Neural progenitor cell (in vitro differentiated cells): ENCODE measurements around the gene C1QTNF7.

ENCODE experiments used
- CTCF ChIP-seq: fragments of 200-600 bp; sonication (generic); IDR thresholded peaks from 2 replicates; pipeline ENCODE4 v1.5.1; 2017; ENCODE audit warnings: antibody characterized with exemption, mild to moderate bottlenecking
- EZH2 ChIP-seq: fragments of 200-600 bp; sonication (generic); IDR thresholded peaks from 2 replicates; pipeline ENCODE4 v1.6.1; 2017; ENCODE audit warnings: antibody characterized with exemption, mild to moderate bottlenecking, moderate library complexity

DNA sequence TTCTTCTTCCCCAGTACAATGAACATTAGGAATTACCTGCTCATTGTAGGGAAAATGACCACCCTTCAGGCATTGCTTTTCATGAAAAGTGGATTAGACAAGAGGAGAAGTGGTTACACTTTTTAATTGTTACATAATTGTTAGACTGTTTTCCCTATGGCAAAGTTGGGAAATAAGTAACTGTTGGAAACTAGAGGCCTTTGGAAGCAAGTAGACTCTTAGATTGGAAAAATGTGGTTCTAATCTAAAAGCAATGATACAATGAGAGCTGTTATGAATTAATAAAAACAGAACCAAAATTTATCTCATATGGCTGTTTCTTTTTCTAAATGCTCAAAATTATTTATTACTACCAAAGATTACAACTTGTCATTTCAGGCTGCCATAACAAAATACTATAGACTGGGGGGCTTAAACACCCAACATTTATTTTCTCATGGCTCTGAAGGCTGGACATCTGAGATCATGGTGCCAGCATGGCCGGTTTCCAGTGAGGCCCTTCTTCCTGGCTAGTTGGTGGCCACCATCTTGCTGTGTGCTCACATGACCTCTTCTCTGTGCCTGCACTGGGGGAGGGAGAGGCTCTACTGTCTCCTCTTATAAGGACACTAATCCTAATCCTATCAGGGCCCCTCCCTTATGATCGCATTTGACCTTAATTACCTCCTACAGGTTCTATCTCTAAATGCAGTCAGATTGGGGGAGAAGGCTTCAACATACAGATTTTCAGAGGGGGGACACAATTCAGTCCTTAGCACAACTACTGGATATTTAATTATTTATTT lies 54.3 kb downstream of the C1QTNF7 start:
- no peak for TF ChIP-seq CTCF
- TF ChIP-seq EZH2, result no peak
